Hepatocyte (in vitro differentiated cells): ENCODE results near the gene KCND3.

Source experiments
- EZH2phosphoT487 ChIP-seq: fragments of 200-600 bp; sonication (generic); IDR thresholded peaks from one replicate; pipeline ENCODE4 v1.6.1; 2018; ENCODE audit warnings: antibody characterized with exemption, mild to moderate bottlenecking, low read depth, moderate library complexity; ENCODE audit not compliant: unreplicated experiment, severe bottlenecking
- TF ChIP-seq, protein P1 (sequence below): fragments of 200-600 bp; sonication (generic); IDR thresholded peaks from 2 replicates; pipeline ENCODE4 v1.5.1; 2016; ENCODE audit warnings: antibody characterized with exemption, mild to moderate bottlenecking; ENCODE audit not compliant: poor library complexity

DNA sequence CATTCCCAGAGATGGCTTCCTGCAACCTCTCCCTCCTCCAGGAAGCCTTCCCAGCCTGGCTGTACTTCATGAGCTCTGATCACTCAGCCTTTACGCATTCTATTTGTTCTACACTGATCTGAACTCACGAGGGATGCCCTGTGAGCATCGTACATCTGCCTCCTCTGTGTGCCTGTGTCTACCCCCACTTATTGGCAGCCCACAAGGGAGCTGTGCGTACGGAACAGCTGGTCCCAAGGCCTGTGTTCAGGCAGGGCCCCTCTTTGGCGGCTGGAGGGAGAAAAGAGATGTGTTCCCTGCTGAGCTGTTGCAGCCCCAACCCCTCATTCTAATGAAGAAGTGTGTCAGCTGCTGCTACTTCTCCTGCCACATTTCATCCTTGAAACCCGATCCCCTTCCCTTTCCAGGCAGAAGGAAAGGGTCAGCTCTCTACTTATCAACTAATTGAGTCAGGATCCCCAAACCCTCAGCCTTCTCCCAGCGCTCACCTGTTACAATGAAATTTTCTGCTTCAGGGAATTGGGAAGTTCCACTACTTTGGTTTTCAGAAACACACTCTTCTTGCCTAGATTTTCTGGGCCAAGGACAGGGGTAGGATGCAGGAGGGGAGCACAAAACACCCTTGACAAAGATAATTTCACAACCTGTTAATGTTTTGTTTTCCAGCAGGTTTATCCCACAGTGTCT lies 253.5 kb downstream of the KCND3 start:
- TF ChIP-seq, protein P1, sequence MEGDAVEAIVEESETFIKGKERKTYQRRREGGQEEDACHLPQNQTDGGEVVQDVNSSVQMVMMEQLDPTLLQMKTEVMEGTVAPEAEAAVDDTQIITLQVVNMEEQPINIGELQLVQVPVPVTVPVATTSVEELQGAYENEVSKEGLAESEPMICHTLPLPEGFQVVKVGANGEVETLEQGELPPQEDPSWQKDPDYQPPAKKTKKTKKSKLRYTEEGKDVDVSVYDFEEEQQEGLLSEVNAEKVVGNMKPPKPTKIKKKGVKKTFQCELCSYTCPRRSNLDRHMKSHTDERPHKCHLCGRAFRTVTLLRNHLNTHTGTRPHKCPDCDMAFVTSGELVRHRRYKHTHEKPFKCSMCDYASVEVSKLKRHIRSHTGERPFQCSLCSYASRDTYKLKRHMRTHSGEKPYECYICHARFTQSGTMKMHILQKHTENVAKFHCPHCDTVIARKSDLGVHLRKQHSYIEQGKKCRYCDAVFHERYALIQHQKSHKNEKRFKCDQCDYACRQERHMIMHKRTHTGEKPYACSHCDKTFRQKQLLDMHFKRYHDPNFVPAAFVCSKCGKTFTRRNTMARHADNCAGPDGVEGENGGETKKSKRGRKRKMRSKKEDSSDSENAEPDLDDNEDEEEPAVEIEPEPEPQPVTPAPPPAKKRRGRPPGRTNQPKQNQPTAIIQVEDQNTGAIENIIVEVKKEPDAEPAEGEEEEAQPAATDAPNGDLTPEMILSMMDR, result no peak
- no peak for TF ChIP-seq EZH2phosphoT487
